Stimulated activated CD4-positive, alpha-beta T cell treated with anti-CD3 and anti-CD28 coated beads, TNF-alpha, amount 100 ng/mL, for 24 hours (primary cell): ENCODE results near the gene OPRM1.
"Not testable (repeated sequence)": the region's sequence is repeated elsewhere in the genome, so short reads cannot be mapped to it uniquely, and the experiment has no call there.

Experiments used
- DNase-seq, 3 experiments: peaks; one replicate each; pipeline ENCODE4 v3.0.0-alpha.2; 2020; ENCODE audit warnings: low read depth in 3 of 3

OPRM1 gene

GRCh38 chr6:154239392-154239791, 200.4 kb downstream of the OPRM1 start:
- no peak for DNase-seq

GRCh38 chr6:154241061-154241460, 202.0 kb downstream of the OPRM1 start:
- not testable (repeated sequence) for DNase-seq

GRCh38 chr6:154241581-154241980, 202.5 kb downstream of the OPRM1 start:
- DNase-seq = no peak

GRCh38 chr6:154242617-154243357, 203.7 kb downstream of the OPRM1 start:
- DNase-seq = no peak

- no peak for DNase-seq
Observed at GRCh38 chr6:154243793-154244750, 205.0 kb downstream of the OPRM1 start.

- no peak for DNase-seq
Observed at GRCh38 chr6:154245506-154245905, 206.5 kb downstream of the OPRM1 start.

GRCh38 chr6:154246723-154247118, 207.7 kb downstream of the OPRM1 start:
- DNase-seq = no peak

GRCh38 chr6:154247119-154247861, 208.2 kb downstream of the OPRM1 start:
- no peak for DNase-seq

- no peak for DNase-seq
Observed at GRCh38 chr6:154249499-154250298, 210.7 kb downstream of the OPRM1 start.

GRCh38 chr6:154251116-154251515, 212.1 kb downstream of the OPRM1 start:
- no peak for DNase-seq

- no peak for DNase-seq
Observed at GRCh38 chr6:154252678-154253077, 213.6 kb downstream of the OPRM1 start.

- no peak for DNase-seq
Observed at GRCh38 chr6:154257067-154257466, 218.0 kb downstream of the OPRM1 start.

GRCh38 chr6:154258064-154258757, 219.2 kb downstream of the OPRM1 start:
- no peak for DNase-seq

GRCh38 chr6:154261688-154262397, 222.8 kb downstream of the OPRM1 start:
- DNase-seq = no peak

GRCh38 chr6:154266560-154267099, 227.6 kb downstream of the OPRM1 start:
- no peak for DNase-seq

- DNase-seq = no peak
Observed at GRCh38 chr6:154267508-154268106, 228.6 kb downstream of the OPRM1 start.

GRCh38 chr6:154268486-154268885, 229.4 kb downstream of the OPRM1 start:
- no peak for DNase-seq

- no peak for DNase-seq
Observed at GRCh38 chr6:154274168-154274567, 235.1 kb downstream of the OPRM1 start.
